Mesenchymal stem cell (in vitro differentiated cells and primary cell): ENCODE results near the gene OR51B2.

ENCODE experiments used
- DNase-seq: peaks from one replicate; pipeline ENCODE4 v3.0.0-alpha.2; 2013
- H2AFZ ChIP-seq: one replicate; pipeline ENCODE4 v1.6.1; 2013; ENCODE audit warnings: low read depth, mild to moderate bottlenecking, control low read depth, inconsistent platforms, low read length, moderate library complexity
- H2AK5ac ChIP-seq: 2 replicates; pipeline ENCODE4 v1.6.1; 2013; ENCODE audit warnings: low read length, moderate library complexity, mild to moderate bottlenecking, inconsistent platforms; ENCODE audit not compliant: severe bottlenecking
- H2BK120ac ChIP-seq: one replicate; pipeline ENCODE4 v1.6.1; 2013; ENCODE audit warnings: low read depth, mild to moderate bottlenecking, inconsistent platforms, low read length, moderate library complexity
- H2BK12ac ChIP-seq, 2 experiments: one replicate each; pipeline ENCODE4 v1.6.1; 2013; ENCODE audit warnings: inconsistent platforms in 2 of 2, low read length in 2 of 2, mild to moderate bottlenecking in 2 of 2, moderate library complexity in 2 of 2, control low read depth in 1 of 2
- H2BK15ac ChIP-seq: one replicate; pipeline ENCODE4 v1.6.1; 2013; ENCODE audit warnings: mild to moderate bottlenecking, low read depth, inconsistent platforms; ENCODE audit not compliant: poor library complexity, severe bottlenecking
- H2BK5ac ChIP-seq: 2 replicates; pipeline ENCODE4 v1.6.1; 2013; ENCODE audit warnings: low read depth, mild to moderate bottlenecking, low read length, control low read depth, inconsistent platforms; ENCODE audit not compliant: poor library complexity, severe bottlenecking
- H3K14ac ChIP-seq, 2 experiments: one replicate each; pipeline ENCODE4 v1.6.1; 2013; ENCODE audit warnings: inconsistent platforms in 2 of 2, low read length in 2 of 2, control low read depth in 1 of 2, mild to moderate bottlenecking in 1 of 2, moderate library complexity in 1 of 2
- H3K18ac ChIP-seq, 2 experiments: one replicate each; pipeline ENCODE4 v1.6.1; 2013; ENCODE audit warnings: inconsistent platforms in 2 of 2, low read length in 2 of 2, control low read depth in 1 of 2, low read depth in 1 of 2, mild to moderate bottlenecking in 1 of 2
- H3K23ac ChIP-seq, 2 experiments: one replicate each; pipeline ENCODE4 v1.6.1; 2013; ENCODE audit warnings: inconsistent platforms in 2 of 2, low read length in 2 of 2, mild to moderate bottlenecking in 2 of 2, moderate library complexity in 2 of 2, control low read depth in 1 of 2
- H3K27ac ChIP-seq: 2 replicates; pipeline ENCODE4 v1.5.1; 2013; ENCODE audit warnings: mild to moderate bottlenecking, moderate library complexity, low read length, control low read depth, inconsistent platforms; ENCODE audit not compliant: poor library complexity, severe bottlenecking
- H3K27me3 ChIP-seq, 2 experiments: 2 replicates each; pipeline versions ENCODE4 v1.6.1 to v1.7.0; 2013; ENCODE audit warnings: low read length in 2 of 2, mild to moderate bottlenecking in 2 of 2, moderate library complexity in 2 of 2, control low read depth in 1 of 2, inconsistent platforms in 1 of 2; ENCODE audit not compliant: control insufficient read depth in 1 of 2, insufficient read depth in 1 of 2
- H3K36me3 ChIP-seq, 2 experiments: 2 replicates each; pipeline versions ENCODE4 v1.6.1 to v1.7.0; 2013; ENCODE audit warnings: low read length in 2 of 2, control low read depth in 1 of 2, inconsistent platforms in 1 of 2, low read depth in 1 of 2, mild to moderate bottlenecking in 1 of 2; ENCODE audit not compliant: insufficient read depth in 2 of 2, control insufficient read depth in 1 of 2
- H3K4ac ChIP-seq, 2 experiments: one replicate each; pipeline ENCODE4 v1.6.1; 2013; ENCODE audit warnings: inconsistent platforms in 2 of 2, low read length in 2 of 2, mild to moderate bottlenecking in 2 of 2, moderate library complexity in 2 of 2, control low read depth in 1 of 2, low read depth in 1 of 2
- H3K4me1 ChIP-seq: 2 replicates; pipeline ENCODE4 v1.6.1; 2013; ENCODE audit warnings: low read depth, low read length, control low read depth; ENCODE audit not compliant: control insufficient read depth, insufficient read depth
- H3K4me2 ChIP-seq: 2 replicates; pipeline ENCODE4 v1.6.1; 2013; ENCODE audit warnings: low read length, mild to moderate bottlenecking, inconsistent platforms; ENCODE audit not compliant: poor library complexity, severe bottlenecking
- H3K4me3 ChIP-seq, 2 experiments: 2 replicates each; pipeline versions ENCODE4 v1.5.1 to v1.7.0; 2013; ENCODE audit warnings: low read length in 2 of 2, mild to moderate bottlenecking in 2 of 2, control low read depth in 1 of 2, low read depth in 1 of 2; ENCODE audit not compliant: insufficient read depth in 1 of 2
- H3K79me1 ChIP-seq: replicated peaks from 2 replicates; pipeline ENCODE4 v1.6.1; 2013; ENCODE audit warnings: mild to moderate bottlenecking, control low read depth, low read length, inconsistent platforms; ENCODE audit not compliant: poor library complexity, severe bottlenecking
- H3K9ac ChIP-seq: 2 replicates; pipeline ENCODE4 v1.7.0; 2013; ENCODE audit warnings: mild to moderate bottlenecking, low read length, moderate library complexity
- H3K9me3 ChIP-seq: 2 replicates; pipeline ENCODE4 v1.7.0; 2013; ENCODE audit warnings: mild to moderate bottlenecking, low read length; ENCODE audit not compliant: control insufficient read depth
- H4K8ac ChIP-seq: one replicate; pipeline ENCODE4 v1.6.1; 2013; ENCODE audit warnings: inconsistent platforms, mild to moderate bottlenecking, low read length, moderate library complexity
- H4K91ac ChIP-seq: one replicate; pipeline ENCODE4 v1.6.1; 2013; ENCODE audit warnings: mild to moderate bottlenecking, low read length, inconsistent platforms
- WGBS: methylation state at CpG from one replicate; pipeline ENCODE4 v1.1.7; 2013; ENCODE audit warnings: mixed read lengths; 5-methylcytosine and 5-hydroxymethylcytosine counted together

OR51B2 gene

GRCh38 chr11:5280582-5281102, 43.5 kb downstream of the OR51B2 start:
- DNase-seq = peak; percentile 99
- Histone ChIP-seq H3K4me3 (no peak overlapping the region), H4K91ac (no peak overlapping the region), H3K27ac (no peak overlapping the region), H3K9ac (peak overlapping the region; percentile 10), H3K79me1 (no peaks in the 10 kb centered on the region), H3K36me3 (no peaks in the 10 kb centered on the region), H2AFZ (no peak overlapping the region), H2BK5ac (no peak overlapping the region), H3K9me3 (no peaks in the 10 kb centered on the region), H3K23ac (no peak overlapping the region), H2BK120ac (no peak overlapping the region), H3K4me2 (no peak overlapping the region), H2AK5ac (no peak overlapping the region), H3K14ac (no peak overlapping the region), H2BK12ac (no peak overlapping the region), H3K27me3 (no peaks in the 10 kb centered on the region), H4K8ac (no peak overlapping the region), H2BK15ac (no peak overlapping the region), H3K4me1 (peaks cover 3% of the 10 kb centered on the region), H3K18ac (no peak overlapping the region), H3K4ac (no peak overlapping the region)
- WGBS = 0% methylated on average over 3 of the region's 3 CpGs

- peak overlapping the region; percentile 41 to 77 for H2BK12ac ChIP-seq
- peak overlapping the region in 1 of 2 experiments; percentile 47 for H3K4ac ChIP-seq
- no peak overlapping the region for H2BK120ac ChIP-seq
- H2BK15ac ChIP-seq = no peak overlapping the region
- 26% methylated on average over 4 of the region's 4 CpGs for WGBS
- H2AFZ ChIP-seq = no peak overlapping the region
- no peak overlapping the region for H3K4me2 ChIP-seq
- H4K91ac ChIP-seq = no peak overlapping the region
- H3K4me1 ChIP-seq = peaks cover 3% of the 10 kb centered on the region
- H3K23ac ChIP-seq = no peak overlapping the region
- no peak overlapping the region for H3K4me3 ChIP-seq
- no peak for DNase-seq
- H3K79me1 ChIP-seq = no peaks in the 10 kb centered on the region
- H3K9me3 ChIP-seq = no peaks in the 10 kb centered on the region
- H3K27ac ChIP-seq = no peak overlapping the region
- no peak overlapping the region for H4K8ac ChIP-seq
- H3K18ac ChIP-seq = peak overlapping the region; percentile 67 to 68
- no peak overlapping the region for H2BK5ac ChIP-seq
- no peak overlapping the region for H3K14ac ChIP-seq
- H3K36me3 ChIP-seq = no peaks in the 10 kb centered on the region
- H3K27me3 ChIP-seq = no peaks in the 10 kb centered on the region
- H2AK5ac ChIP-seq = no peak overlapping the region
- H3K9ac ChIP-seq = no peak overlapping the region
Observed at GRCh38 chr11:5279471-5280090, 44.5 kb downstream of the OR51B2 start.

GRCh38 chr11:5277807-5278382, 46.2 kb downstream of the OR51B2 start:
- Histone ChIP-seq H2BK120ac (no peak overlapping the region), H3K79me1 (no peaks in the 10 kb centered on the region), H3K23ac (no peak overlapping the region), H3K36me3 (no peaks in the 10 kb centered on the region), H3K27ac (no peak overlapping the region), H2BK5ac (no peak overlapping the region), H2BK12ac (peak overlapping the region in 1 of 2 experiments; percentile 2), H3K4me2 (no peak overlapping the region), H3K27me3 (no peaks in the 10 kb centered on the region), H2AK5ac (no peak overlapping the region), H3K9ac (no peak overlapping the region), H3K9me3 (no peaks in the 10 kb centered on the region), H4K8ac (no peak overlapping the region), H3K4me1 (peaks cover 3% of the 10 kb centered on the region), H3K4ac (no peak overlapping the region), H2BK15ac (no peak overlapping the region), H3K14ac (no peak overlapping the region), H3K18ac (no peak overlapping the region), H2AFZ (no peak overlapping the region), H4K91ac (no peak overlapping the region), H3K4me3 (no peak overlapping the region)
- no peak for DNase-seq
- WGBS = 8% methylated on average over 1 of the region's 1 CpG

- Histone ChIP-seq H2BK5ac (no peak overlapping the region), H3K4me1 (peaks cover 3% of the 10 kb centered on the region), H3K4me2 (no peak overlapping the region), H3K18ac (no peak overlapping the region), H2BK120ac (no peak overlapping the region), H3K23ac (no peak overlapping the region), H2BK15ac (no peak overlapping the region), H2BK12ac (no peak overlapping the region), H2AFZ (no peak overlapping the region), H4K8ac (no peak overlapping the region), H3K27ac (no peak overlapping the region), H3K9ac (no peak overlapping the region), H4K91ac (no peak overlapping the region), H3K14ac (no peak overlapping the region), H3K27me3 (no peaks in the 10 kb centered on the region), H2AK5ac (no peak overlapping the region), H3K79me1 (no peaks in the 10 kb centered on the region), H3K4ac (no peak overlapping the region), H3K9me3 (no peaks in the 10 kb centered on the region), H3K4me3 (no peak overlapping the region), H3K36me3 (no peaks in the 10 kb centered on the region)
- WGBS = 98% methylated on average over 2 of the region's 2 CpGs
- DNase-seq = no peak
Observed at GRCh38 chr11:5276697-5277096, 47.4 kb downstream of the OR51B2 start.
